Calu3 (cell line): ENCODE data around the gene HCRT. TPM values are rescaled to one million over a fixed set of nuclear protein-coding genes. Genes with fewer than 3 reads are reported as not detected.

Experiments
- BruUV-seq: library from RNA; stranded (reverse); fragments of 400-500 nt; replicated peaks from 2 replicates; lab custom pipeline; 2021; lab: Mats Ljungman, UMichigan
- CTCF ChIA-PET: fragments of 300-600 bp; sonication (Branson Sonifier 250); formaldehyde crosslinking; loops from one replicate; lab custom pipeline; 2022; ENCODE audit warnings: antibody characterized with exemption; lab: Charles Lee
- DNase-seq: peaks from one replicate; pipeline ENCODE4 v3.0.0; 2022
- H3K27ac Mint-ChIP-seq: one replicate; pipeline ENCODE4 v1.8.0; 2022; ENCODE audit warnings: mixed read lengths; ENCODE audit not compliant: unreplicated experiment
- H3K27me3 Mint-ChIP-seq: one replicate; pipeline ENCODE4 v1.8.0; 2022; ENCODE audit warnings: mixed read lengths; ENCODE audit not compliant: unreplicated experiment
- H3K36me3 Mint-ChIP-seq: one replicate; pipeline ENCODE4 v1.8.0; 2022; ENCODE audit warnings: mild to moderate bottlenecking, moderate library complexity, mixed read lengths; ENCODE audit not compliant: insufficient read depth, unreplicated experiment
- H3K4me1 Mint-ChIP-seq: one replicate; pipeline ENCODE4 v1.8.0; 2022; ENCODE audit warnings: mild to moderate bottlenecking, low read depth, mixed read lengths; ENCODE audit not compliant: unreplicated experiment
- H3K4me3 Mint-ChIP-seq: one replicate; pipeline ENCODE4 v1.8.0; 2022; ENCODE audit warnings: mild to moderate bottlenecking, low read depth, moderate library complexity, mixed read lengths; ENCODE audit not compliant: unreplicated experiment
- H3K9me3 Mint-ChIP-seq: one replicate; pipeline ENCODE4 v1.8.0; 2022; ENCODE audit warnings: low read depth, mixed read lengths; ENCODE audit not compliant: unreplicated experiment
- intact Hi-C: fragments of 100-400 bp; cut with micrococcal nuclease; formaldehyde crosslinking; loops from one replicate; pipeline ENCODE4 v1.10.0; 2022; ENCODE audit not compliant: unreplicated experiment
- total RNA-seq: library from RNA; stranded (reverse); gene quantifications from 2 replicates; pipeline ENCODE4 v1.2.3, GENCODE V29; 2022
- TF ChIP-seq, protein P1 (sequence below): fragments of 200-600 bp; IDR thresholded peaks from one replicate; pipeline ENCODE4 v1.8.0; 2022; ENCODE audit warnings: antibody characterized with exemption; ENCODE audit not compliant: unreplicated experiment

HCRT gene
- total RNA-seq, 1 experiment from 2014 or later: not detected

DNA sequence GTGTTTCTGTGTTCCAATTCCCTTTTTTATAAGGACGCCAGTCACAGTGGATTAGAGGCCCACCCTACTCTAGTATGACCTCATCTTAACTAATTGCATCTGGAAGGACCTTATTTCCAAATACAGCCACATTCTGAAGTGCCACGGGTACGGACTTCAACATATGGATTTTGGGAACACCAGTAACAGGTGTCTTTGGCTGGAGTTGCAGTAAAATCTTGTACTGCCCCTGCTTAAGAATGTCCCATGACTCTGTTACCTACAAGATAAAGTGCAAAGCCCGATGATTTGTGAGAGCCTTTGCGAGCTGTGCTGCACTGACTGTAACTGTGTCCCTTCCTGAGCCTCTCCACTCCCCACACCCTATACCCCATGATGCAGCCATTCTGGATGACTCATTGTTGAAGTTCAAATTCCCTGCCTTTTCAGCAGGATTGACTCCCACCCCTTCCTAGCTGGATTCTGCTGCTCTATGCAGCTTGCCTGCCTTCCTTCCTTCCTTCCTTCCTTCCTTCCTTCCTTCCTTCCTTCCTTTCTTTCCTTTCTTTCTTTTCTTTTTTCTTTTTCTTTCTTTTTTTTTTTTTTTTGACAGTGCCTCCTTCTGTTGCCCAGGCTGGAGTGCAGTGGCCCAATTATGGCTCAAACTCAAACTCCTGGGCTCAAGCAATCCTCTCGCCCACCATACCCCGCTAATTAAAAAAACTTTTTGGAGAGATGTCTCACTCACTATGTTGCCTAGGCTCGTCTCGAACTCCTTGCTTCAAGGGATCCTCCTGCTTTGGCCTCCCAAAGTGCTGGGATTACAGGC lies 2.1 kb downstream of the HCRT start:
- peak; percentile 39 for DNase-seq
- intact Hi-C loops: no loop called here
- Mint-ChIP-seq H3K4me1 (peaks cover 38% of the 10 kb centered on the region), H3K4me3 (peak overlapping the region; percentile 67), H3K9me3 (no peaks in the 10 kb centered on the region), H3K27me3 (peaks cover 42% of the 10 kb centered on the region), H3K36me3 (peaks cover 5% of the 10 kb centered on the region), H3K27ac (peak overlapping the region; percentile 9)
- CTCF ChIA-PET: interaction anchor here (2.5 kb wide), 1 partner anchor 11 kb away, joined by 9 read pairs; the partner anchor contains the start of gene GHDC
- TF ChIP-seq, protein P1, sequence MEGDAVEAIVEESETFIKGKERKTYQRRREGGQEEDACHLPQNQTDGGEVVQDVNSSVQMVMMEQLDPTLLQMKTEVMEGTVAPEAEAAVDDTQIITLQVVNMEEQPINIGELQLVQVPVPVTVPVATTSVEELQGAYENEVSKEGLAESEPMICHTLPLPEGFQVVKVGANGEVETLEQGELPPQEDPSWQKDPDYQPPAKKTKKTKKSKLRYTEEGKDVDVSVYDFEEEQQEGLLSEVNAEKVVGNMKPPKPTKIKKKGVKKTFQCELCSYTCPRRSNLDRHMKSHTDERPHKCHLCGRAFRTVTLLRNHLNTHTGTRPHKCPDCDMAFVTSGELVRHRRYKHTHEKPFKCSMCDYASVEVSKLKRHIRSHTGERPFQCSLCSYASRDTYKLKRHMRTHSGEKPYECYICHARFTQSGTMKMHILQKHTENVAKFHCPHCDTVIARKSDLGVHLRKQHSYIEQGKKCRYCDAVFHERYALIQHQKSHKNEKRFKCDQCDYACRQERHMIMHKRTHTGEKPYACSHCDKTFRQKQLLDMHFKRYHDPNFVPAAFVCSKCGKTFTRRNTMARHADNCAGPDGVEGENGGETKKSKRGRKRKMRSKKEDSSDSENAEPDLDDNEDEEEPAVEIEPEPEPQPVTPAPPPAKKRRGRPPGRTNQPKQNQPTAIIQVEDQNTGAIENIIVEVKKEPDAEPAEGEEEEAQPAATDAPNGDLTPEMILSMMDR: no peak
- no TSS peak for BruUV-seq

GRCh38 chr17:42181851-42182207 lies 3.4 kb downstream of the HCRT start:
- Mint-ChIP-seq H3K4me3 (no peak overlapping the region), H3K4me1 (peaks cover 38% of the 10 kb centered on the region), H3K36me3 (peaks cover 5% of the 10 kb centered on the region), H3K9me3 (no peaks in the 10 kb centered on the region), H3K27ac (no peak overlapping the region), H3K27me3 (peaks cover 52% of the 10 kb centered on the region)
- intact Hi-C loops: no loop called here
- CTCF ChIA-PET: interaction anchor here (0.6 to 1.2 kb wide), 2 partner anchors 12 to 762 kb away, joined by 3 read pairs; partner anchors contain the start of gene GHDC
- no peak for DNase-seq
- BruUV-seq: no TSS peak
- TF ChIP-seq, protein P1: no peak

GRCh38 chr17:42180922-42181850 lies 4.1 kb downstream of the HCRT start, which contains the start of gene KCNH4:
TSS of gene KCNH4 (minus strand) at chr17:42181142. CDS start at chr17:42180945, 197 bp downstream.
- Mint-ChIP-seq H3K4me1 (peaks cover 38% of the 10 kb centered on the region), H3K27ac (no peak within 1 kb of the TSS), H3K36me3 (peaks cover 5% of the 10 kb centered on the region), H3K9me3 (no peaks in the 10 kb centered on the region), H3K4me3 (no peak within 1 kb of the TSS), H3K27me3 (peaks cover 54% of the 10 kb centered on the region)
- CTCF ChIA-PET: interaction anchor here (0.6 to 1.2 kb wide), 2 partner anchors 13 to 763 kb away, joined by 3 read pairs; partner anchors contain the start of gene GHDC
- BruUV-seq: no TSS peak
- TF ChIP-seq, protein P1: no peak
- intact Hi-C loops: no loop called here
- peak; percentile 36 for DNase-seq

- H3K4me3 Mint-ChIP-seq: no peak overlapping the region
- no peaks in the 10 kb centered on the region for H3K9me3 Mint-ChIP-seq
- TF ChIP-seq, protein P1: no peak
- H3K27me3 Mint-ChIP-seq: peaks cover 61% of the 10 kb centered on the region
- intact Hi-C loops: no loop called here
- peaks cover 38% of the 10 kb centered on the region for H3K4me1 Mint-ChIP-seq
- CTCF ChIA-PET: interaction anchor here (1.0 to 1.4 kb wide), 2 partner anchors 9 to 14 kb away, joined by 3 read pairs; partner anchors contain the start of gene GHDC
- DNase-seq: no peak
- H3K27ac Mint-ChIP-seq: no peak overlapping the region
- no TSS peak for BruUV-seq
- H3K36me3 Mint-ChIP-seq: peaks cover 5% of the 10 kb centered on the region
These were observed 4.8 kb downstream of the HCRT start for GRCh38 chr17:42180411-42180921.
